ENCODE measurements around the gene NDUFC1. TPM values are rescaled to one million over a fixed set of nuclear protein-coding genes. Genes with fewer than 3 reads are reported as not detected.
A peak's percentile ranks its signal among the peaks of the same experiment; 100 is the strongest.
"Not testable (repeated sequence)": the region's sequence is repeated elsewhere in the genome, so short reads cannot be mapped to it uniquely, and the experiment has no call there.

Gene NDUFC1
- total RNA-seq, 1 donor from 2014 or later = 52.9 TPM

- TF ChIP-seq, protein P1, sequence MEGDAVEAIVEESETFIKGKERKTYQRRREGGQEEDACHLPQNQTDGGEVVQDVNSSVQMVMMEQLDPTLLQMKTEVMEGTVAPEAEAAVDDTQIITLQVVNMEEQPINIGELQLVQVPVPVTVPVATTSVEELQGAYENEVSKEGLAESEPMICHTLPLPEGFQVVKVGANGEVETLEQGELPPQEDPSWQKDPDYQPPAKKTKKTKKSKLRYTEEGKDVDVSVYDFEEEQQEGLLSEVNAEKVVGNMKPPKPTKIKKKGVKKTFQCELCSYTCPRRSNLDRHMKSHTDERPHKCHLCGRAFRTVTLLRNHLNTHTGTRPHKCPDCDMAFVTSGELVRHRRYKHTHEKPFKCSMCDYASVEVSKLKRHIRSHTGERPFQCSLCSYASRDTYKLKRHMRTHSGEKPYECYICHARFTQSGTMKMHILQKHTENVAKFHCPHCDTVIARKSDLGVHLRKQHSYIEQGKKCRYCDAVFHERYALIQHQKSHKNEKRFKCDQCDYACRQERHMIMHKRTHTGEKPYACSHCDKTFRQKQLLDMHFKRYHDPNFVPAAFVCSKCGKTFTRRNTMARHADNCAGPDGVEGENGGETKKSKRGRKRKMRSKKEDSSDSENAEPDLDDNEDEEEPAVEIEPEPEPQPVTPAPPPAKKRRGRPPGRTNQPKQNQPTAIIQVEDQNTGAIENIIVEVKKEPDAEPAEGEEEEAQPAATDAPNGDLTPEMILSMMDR (IDR thresholded peaks at IDR 0.05) = no peak
- no peaks in the 10 kb centered on the region for H3K27me3 ChIP-seq
- H3K4me1 ChIP-seq = peaks cover 13% of the 10 kb centered on the region
- DNase-seq = no peak
- no peak overlapping the region for H3K4me3 ChIP-seq
- H3K9me3 ChIP-seq = no peaks in the 10 kb centered on the region
- ATAC-seq = no peak
- H3K27ac ChIP-seq = no peak overlapping the region
- no peaks in the 10 kb centered on the region for H3K36me3 ChIP-seq
- intact Hi-C loops (cut with DNase I) = no loop called here
Measured at GRCh38 chr4:139267301-139267700, 35.0 kb downstream of the NDUFC1 start.

DNA sequence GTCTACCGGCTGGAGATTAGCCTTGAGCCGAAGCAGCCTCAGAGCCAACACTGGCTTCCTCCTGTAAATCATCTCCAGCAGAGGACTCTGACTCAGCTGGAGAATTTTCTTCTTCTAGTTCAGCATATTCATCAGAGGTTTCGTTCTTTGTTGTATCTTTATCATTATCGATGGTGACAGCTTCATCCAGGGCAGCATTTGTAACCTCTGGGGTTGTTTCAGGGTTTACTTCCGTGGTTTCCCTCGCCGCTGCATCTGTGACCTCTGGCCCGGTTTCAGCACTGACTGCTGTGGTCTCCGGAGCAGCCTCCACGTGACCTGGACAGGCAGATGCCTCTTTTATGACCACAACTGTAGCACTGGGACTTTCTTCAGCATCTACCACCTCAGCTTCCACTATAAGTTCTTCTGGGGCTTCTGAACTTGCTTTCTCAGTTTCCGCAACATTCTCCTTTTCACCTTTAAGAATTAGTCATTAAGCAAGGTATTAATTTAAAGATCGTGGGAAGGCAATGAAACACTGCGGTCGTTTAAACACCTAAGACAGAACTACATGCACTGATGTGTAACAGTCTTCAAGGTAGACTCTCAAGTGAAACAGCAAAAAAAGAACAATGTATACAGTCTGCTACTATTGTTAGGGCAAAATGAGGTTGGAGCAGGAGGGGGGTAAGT lies 35.6 kb downstream of the NDUFC1 start:
- Histone ChIP-seq H3K36me3 (no peaks in the 10 kb centered on the region), H3K4me3 (peak overlapping the region; percentile 42), H3K9me3 (no peaks in the 10 kb centered on the region), H3K4me1 (peaks cover 13% of the 10 kb centered on the region), H3K27ac (peak overlapping the region; percentile 55), H3K27me3 (no peaks in the 10 kb centered on the region)
- ATAC-seq (peak; percentile 96), DNase-seq (peak; percentile 84)
- intact Hi-C loops (cut with DNase I) = no loop called here
- TF ChIP-seq, protein P1 (IDR thresholded peaks at IDR 0.05) = no peak

GRCh38 chr4:139266208-139266582 lies 36.1 kb downstream of the NDUFC1 start:
- Histone ChIP-seq H3K27ac (peak overlapping the region; percentile 55), H3K27me3 (no peaks in the 10 kb centered on the region), H3K36me3 (no peaks in the 10 kb centered on the region), H3K4me1 (peaks cover 13% of the 10 kb centered on the region), H3K4me3 (peak overlapping the region; percentile 42), H3K9me3 (no peaks in the 10 kb centered on the region)
- DNase-seq (no peak), ATAC-seq (no peak)
- intact Hi-C loops (cut with DNase I) = no loop called here
- TF ChIP-seq, protein P1 (IDR thresholded peaks at IDR 0.05) = no peak

- Histone ChIP-seq H3K27ac (no peak overlapping the region), H3K4me3 (no peak overlapping the region), H3K27me3 (no peaks in the 10 kb centered on the region), H3K4me1 (peaks cover 13% of the 10 kb centered on the region), H3K9me3 (no peaks in the 10 kb centered on the region), H3K36me3 (no peaks in the 10 kb centered on the region)
- no peak for ATAC-seq
- no peak for DNase-seq
- intact Hi-C loops (cut with DNase I) = no loop called here
- TF ChIP-seq, protein P1 (IDR thresholded peaks at IDR 0.05) = no peak
Measured at GRCh38 chr4:139265654-139266053, 36.6 kb downstream of the NDUFC1 start.

GRCh38 chr4:139256349-139256748 lies 45.9 kb downstream of the NDUFC1 start:
- Histone ChIP-seq H3K27ac (no peak overlapping the region), H3K4me3 (no peak overlapping the region), H3K9me3 (no peaks in the 10 kb centered on the region), H3K4me1 (no peaks in the 10 kb centered on the region), H3K36me3 (no peaks in the 10 kb centered on the region), H3K27me3 (no peaks in the 10 kb centered on the region)
- TF ChIP-seq, protein P1 (IDR thresholded peaks at IDR 0.05) = no peak
- DNase-seq (no peak), ATAC-seq (no peak)
- intact Hi-C loops (cut with DNase I) = no loop called here

- H3K27ac ChIP-seq; H3K4me3 ChIP-seq; H3K27me3 ChIP-seq; DNase-seq; H3K9me3 ChIP-seq; H3K4me1 ChIP-seq; ATAC-seq; intact Hi-C loops (cut with DNase I); H3K36me3 ChIP-seq: not testable (repeated sequence)
Measured at GRCh38 chr4:139255581-139255980, 46.7 kb downstream of the NDUFC1 start.
